PC-3 (cell line): Measurements from ENCODE around the gene NAA38.

Source experiments
- EZH2 ChIP-seq: fragments of 300-600 bp; sonication (generic); IDR thresholded peaks from one replicate; pipeline ENCODE4 v1.6.1; 2017; ENCODE audit warnings: antibody characterized with exemption, mild to moderate bottlenecking, low read length; ENCODE audit not compliant: unreplicated experiment
- TF ChIP-seq, protein P1 (sequence below): fragments of 300-600 bp; sonication (generic); conservative IDR thresholded peaks from 2 replicates; pipeline ENCODE4 v1.5.1; 2017; ENCODE audit warnings: antibody characterized with exemption, low read depth, mild to moderate bottlenecking, low read length

DNA sequence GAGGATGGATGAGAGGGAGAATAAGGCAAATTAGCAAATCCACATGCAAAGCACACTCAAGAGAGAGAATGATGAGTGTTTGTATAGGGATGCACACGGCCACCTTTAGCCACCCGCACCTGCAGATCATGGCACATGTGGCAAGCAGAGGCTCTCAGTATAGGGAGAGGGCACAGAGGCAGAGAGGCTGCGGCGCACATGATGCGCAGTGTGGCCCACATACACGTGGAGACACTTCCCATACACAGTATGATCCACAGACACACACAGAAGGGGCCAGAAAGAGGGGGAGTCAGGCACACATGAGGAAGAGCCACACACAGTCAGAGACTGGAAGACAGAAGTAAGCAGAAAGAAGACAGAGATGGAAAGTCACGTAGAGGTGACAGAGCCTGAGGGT is 24.7 kb upstream of the NAA38 start:
- TF ChIP-seq, protein P1, sequence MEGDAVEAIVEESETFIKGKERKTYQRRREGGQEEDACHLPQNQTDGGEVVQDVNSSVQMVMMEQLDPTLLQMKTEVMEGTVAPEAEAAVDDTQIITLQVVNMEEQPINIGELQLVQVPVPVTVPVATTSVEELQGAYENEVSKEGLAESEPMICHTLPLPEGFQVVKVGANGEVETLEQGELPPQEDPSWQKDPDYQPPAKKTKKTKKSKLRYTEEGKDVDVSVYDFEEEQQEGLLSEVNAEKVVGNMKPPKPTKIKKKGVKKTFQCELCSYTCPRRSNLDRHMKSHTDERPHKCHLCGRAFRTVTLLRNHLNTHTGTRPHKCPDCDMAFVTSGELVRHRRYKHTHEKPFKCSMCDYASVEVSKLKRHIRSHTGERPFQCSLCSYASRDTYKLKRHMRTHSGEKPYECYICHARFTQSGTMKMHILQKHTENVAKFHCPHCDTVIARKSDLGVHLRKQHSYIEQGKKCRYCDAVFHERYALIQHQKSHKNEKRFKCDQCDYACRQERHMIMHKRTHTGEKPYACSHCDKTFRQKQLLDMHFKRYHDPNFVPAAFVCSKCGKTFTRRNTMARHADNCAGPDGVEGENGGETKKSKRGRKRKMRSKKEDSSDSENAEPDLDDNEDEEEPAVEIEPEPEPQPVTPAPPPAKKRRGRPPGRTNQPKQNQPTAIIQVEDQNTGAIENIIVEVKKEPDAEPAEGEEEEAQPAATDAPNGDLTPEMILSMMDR = no peak
- no peak for TF ChIP-seq EZH2
